Astrocyte of the cerebellum (primary cell): ENCODE data around the gene MAFB.

ENCODE experiments used
- DNase-seq: peaks from one replicate; pipeline ENCODE4 v3.0.0-alpha.2; 2011; ENCODE audit warnings: low read depth
- H3K4me3 ChIP-seq: 2 replicates; pipeline ENCODE4 v1.5.1; 2011; ENCODE audit warnings: mild to moderate bottlenecking, low read depth, low read length, moderate library complexity
- CTCF ChIP-seq: IDR thresholded peaks from 2 replicates; pipeline ENCODE4 v1.5.1; 2012; ENCODE audit warnings: low read length, low read depth, moderate library complexity, mild to moderate bottlenecking; ENCODE audit errors: missing control alignments
- in situ Hi-C: cut with HindIII; loops from 2 replicates; pipeline ENCODE4 v1.10.0; 2017; ENCODE audit warnings: low sequenced_read_pairs

The MAFB gene

GRCh38 chr20:40695214-40695613, 6.2 kb upstream of the MAFB start:
- no peak overlapping the region for H3K4me3 ChIP-seq
- no peak for DNase-seq
- in situ Hi-C loops: no loop called here
- no peak for TF ChIP-seq CTCF

GRCh38 chr20:40694246-40694645, 5.2 kb upstream of the MAFB start:
- no peak for DNase-seq
- in situ Hi-C loops: no loop called here
- no peak for TF ChIP-seq CTCF
- no peak overlapping the region for H3K4me3 ChIP-seq

GRCh38 chr20:40692240-40693011, 3.4 kb upstream of the MAFB start:
- TF ChIP-seq CTCF: no peak
- in situ Hi-C loops: no loop called here
- no peak overlapping the region for H3K4me3 ChIP-seq
- no peak for DNase-seq

- no peak for DNase-seq
- no peak for TF ChIP-seq CTCF
- in situ Hi-C loops: no loop called here
- H3K4me3 ChIP-seq: no peak overlapping the region
These were observed 2.7 kb upstream of the MAFB start for GRCh38 chr20:40691566-40692239.

- in situ Hi-C loops: no loop called here
- DNase-seq: no peak
- H3K4me3 ChIP-seq: peak overlapping the region; percentile 78
- TF ChIP-seq CTCF: no peak
These were observed 2.0 kb upstream of the MAFB start for GRCh38 chr20:40690836-40691565.

- H3K4me3 ChIP-seq: peak overlapping the region; percentile 78
- DNase-seq: peak; percentile 88
- in situ Hi-C loops: no loop called here
- TF ChIP-seq CTCF: peak; percentile 88
These were observed 1.2 kb upstream of the MAFB start for GRCh38 chr20:40689943-40690835.
